SK-N-SH treated with all-trans-retinoic acid at 6 μM for 48 hours (cell line): Measurements from ENCODE around the gene MEX3B.

Experiments used
- ARNTL ChIP-seq: fragments of 450-650 bp; formaldehyde crosslinking; IDR thresholded peaks from 2 replicates; pipeline ENCODE4 v1.5.0; 2020; ENCODE audit warnings: low read depth, mild to moderate bottlenecking, moderate library complexity, borderline replicate concordance
- BACH2 ChIP-seq: fragments of 250-450 bp; sonication (Bioruptor Pico); IDR thresholded peaks from 2 replicates; pipeline ENCODE4 v1.9.0; 2021; ENCODE audit warnings: mild to moderate bottlenecking, borderline replicate concordance
- CREB5 ChIP-seq: fragments of 250-450 bp; sonication (Bioruptor Pico); IDR thresholded peaks from 2 replicates; pipeline ENCODE4 v1.5.1; 2020; ENCODE audit warnings: low read depth, mild to moderate bottlenecking, moderate library complexity
- CSDC2 ChIP-seq: fragments of 250-450 bp; sonication (Bioruptor Pico); IDR thresholded peaks from 2 replicates; pipeline ENCODE4 v1.5.0; 2020; ENCODE audit warnings: mild to moderate bottlenecking, moderate library complexity
- GLIS3 ChIP-seq: fragments of 250-450 bp; sonication (Bioruptor Pico); IDR thresholded peaks from 2 replicates; pipeline ENCODE4 v1.5.0; 2020; ENCODE audit warnings: mild to moderate bottlenecking, moderate library complexity
- PPARA ChIP-seq: fragments of 250-450 bp; sonication (Bioruptor Pico); IDR thresholded peaks from 2 replicates; pipeline ENCODE4 v1.5.0; 2020; ENCODE audit warnings: mild to moderate bottlenecking, borderline replicate concordance
- TCF4 ChIP-seq: fragments of 250-450 bp; sonication (Bioruptor Pico); IDR thresholded peaks from 2 replicates; pipeline ENCODE4 v1.8.0; 2021; ENCODE audit warnings: mild to moderate bottlenecking, moderate library complexity, borderline replicate concordance
- ZC3H10 ChIP-seq: fragments of 250-450 bp; sonication (Bioruptor Pico); IDR thresholded peaks from 2 replicates; pipeline ENCODE4 v1.5.1; 2021; ENCODE audit warnings: mild to moderate bottlenecking, moderate library complexity
- ZNF70 ChIP-seq: fragments of 450-650 bp; formaldehyde crosslinking; IDR thresholded peaks from 2 replicates; pipeline ENCODE4 v1.5.0; 2020; ENCODE audit warnings: mild to moderate bottlenecking, moderate library complexity
- TF ChIP-seq, protein P1 (sequence below): fragments of 250-450 bp; sonication (Bioruptor Pico); IDR thresholded peaks from 2 replicates; pipeline ENCODE4 v1.8.0; 2020; ENCODE audit warnings: mild to moderate bottlenecking, moderate library complexity, borderline replicate concordance

DNA sequence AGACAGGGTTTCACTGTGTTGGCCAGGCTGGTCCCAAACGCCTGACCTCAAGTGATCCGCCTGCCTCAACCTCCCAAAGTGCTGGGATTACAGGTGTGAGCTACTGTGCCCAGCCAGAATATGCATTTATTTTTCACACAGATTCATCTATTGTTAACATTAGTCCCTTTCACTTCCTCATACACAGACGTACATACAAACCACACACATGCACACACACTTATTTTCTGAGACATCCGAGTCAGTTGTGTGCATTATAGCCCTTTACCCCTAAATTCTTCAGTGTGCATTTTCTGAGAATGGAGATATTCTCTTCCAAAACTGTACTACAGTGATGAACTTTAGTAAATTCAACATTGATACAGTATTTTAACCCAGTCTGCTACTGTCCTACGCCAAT lies 15.0 kb upstream of the MEX3B start:
- TF ChIP-seq, protein P1, sequence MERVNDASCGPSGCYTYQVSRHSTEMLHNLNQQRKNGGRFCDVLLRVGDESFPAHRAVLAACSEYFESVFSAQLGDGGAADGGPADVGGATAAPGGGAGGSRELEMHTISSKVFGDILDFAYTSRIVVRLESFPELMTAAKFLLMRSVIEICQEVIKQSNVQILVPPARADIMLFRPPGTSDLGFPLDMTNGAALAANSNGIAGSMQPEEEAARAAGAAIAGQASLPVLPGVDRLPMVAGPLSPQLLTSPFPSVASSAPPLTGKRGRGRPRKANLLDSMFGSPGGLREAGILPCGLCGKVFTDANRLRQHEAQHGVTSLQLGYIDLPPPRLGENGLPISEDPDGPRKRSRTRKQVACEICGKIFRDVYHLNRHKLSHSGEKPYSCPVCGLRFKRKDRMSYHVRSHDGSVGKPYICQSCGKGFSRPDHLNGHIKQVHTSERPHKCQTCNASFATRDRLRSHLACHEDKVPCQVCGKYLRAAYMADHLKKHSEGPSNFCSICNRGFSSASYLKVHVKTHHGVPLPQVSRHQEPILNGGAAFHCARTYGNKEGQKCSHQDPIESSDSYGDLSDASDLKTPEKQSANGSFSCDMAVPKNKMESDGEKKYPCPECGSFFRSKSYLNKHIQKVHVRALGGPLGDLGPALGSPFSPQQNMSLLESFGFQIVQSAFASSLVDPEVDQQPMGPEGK (CRISPR knock-in tag) = no peak
- no peak for TF ChIP-seq GLIS3 (CRISPR knock-in tag)
- TF ChIP-seq TCF4 = no peak
- no peak for TF ChIP-seq CSDC2
- no peak for TF ChIP-seq ZC3H10 (CRISPR knock-in tag)
- TF ChIP-seq CREB5 (CRISPR knock-in tag) = no peak
- TF ChIP-seq PPARA (CRISPR knock-in tag) = no peak
- no peak for TF ChIP-seq ARNTL (CRISPR knock-in tag)
- no peak for TF ChIP-seq ZNF70 (CRISPR knock-in tag)
- no peak for TF ChIP-seq BACH2 (CRISPR knock-in tag)
